Panc1 (cell line): Measurements from ENCODE around the gene ACTBL2. TPM values are rescaled to one million over a fixed set of nuclear protein-coding genes. Genes with fewer than 3 reads are reported as not detected.

ENCODE experiments used
- ATAC-seq: fragments of 200-7000 bp; cut with Tn5 transposase; 2 replicates; pipeline ENCODE4 v1.9.1; 2020; ENCODE audit warnings: mild to moderate bottlenecking, moderate library complexity
- BruUV-seq: library from RNA; stranded (reverse); fragments of 400-500 nt; replicated peaks from 2 replicates; lab custom pipeline; 2021; lab: Mats Ljungman, UMichigan
- CTCF ChIA-PET: fragments of 300-600 bp; sonication (Branson Sonifier 250); formaldehyde crosslinking; loops from one replicate; lab custom pipeline; 2022; ENCODE audit warnings: antibody characterized with exemption; lab: Charles Lee
- POLR2A ChIA-PET: fragments of 300-600 bp; sonication (Branson Sonifier 250); formaldehyde crosslinking; loops from one replicate; lab custom pipeline; 2022; ENCODE audit warnings: antibody characterized with exemption; lab: Charles Lee
- DNase-seq: peaks from one replicate; pipeline ENCODE4 v3.0.0-alpha.2; 2010; ENCODE audit warnings: low read depth, low spot score
- H3K27ac ChIP-seq: 2 replicates; pipeline ENCODE4 v1.5.1; 2011; ENCODE audit warnings: mild to moderate bottlenecking, low read length, inconsistent platforms
- H3K27me3 ChIP-seq: fragments of 200-500 bp; sonication (Bioruptor generic); 2 replicates; pipeline ENCODE4 v1.6.0; 2014; ENCODE audit warnings: low read length, inconsistent platforms; ENCODE audit not compliant: control insufficient read depth, insufficient read depth
- H3K36me3 ChIP-seq: fragments of 200-500 bp; sonication (Bioruptor generic); 2 replicates; pipeline ENCODE4 v1.5.1; 2014; ENCODE audit warnings: inconsistent platforms, mild to moderate bottlenecking, low read length, moderate library complexity; ENCODE audit not compliant: control insufficient read depth, insufficient read depth
- H3K4me1 ChIP-seq: 2 replicates; pipeline ENCODE4 v1.5.1; 2011; ENCODE audit warnings: inconsistent platforms, mild to moderate bottlenecking, low read length, moderate library complexity; ENCODE audit not compliant: control insufficient read depth, insufficient read depth
- H3K4me3 ChIP-seq, 2 experiments: 2 replicates each; pipeline ENCODE4 v1.5.1; 2011 to 2012; ENCODE audit warnings: low read depth in 2 of 2, low read length in 2 of 2, mild to moderate bottlenecking in 2 of 2, inconsistent platforms in 1 of 2, moderate library complexity in 1 of 2
- H3K9me3 ChIP-seq: fragments of 200-500 bp; sonication (Bioruptor generic); 2 replicates; pipeline ENCODE4 v1.5.1; 2014; ENCODE audit warnings: low read depth, mild to moderate bottlenecking, inconsistent platforms, low read length, moderate library complexity; ENCODE audit not compliant: control insufficient read depth, insufficient read depth
- CTCF ChIP-seq: fragments of 450-650 bp; IDR thresholded peaks from 2 replicates; pipeline ENCODE4 v1.5.1; 2017; ENCODE audit warnings: mild to moderate bottlenecking
- REST ChIP-seq, 2 experiments: IDR thresholded peaks; 2 replicates each; pipeline ENCODE4 v1.6.1; 2011 to 2012; ENCODE audit warnings: low read depth in 2 of 2, control low read depth in 1 of 2, low read length in 1 of 2, mild to moderate bottlenecking in 1 of 2, moderate library complexity in 1 of 2; ENCODE audit not compliant: insufficient read depth in 1 of 2
- SIN3A ChIP-seq: IDR thresholded peaks from 2 replicates; pipeline ENCODE4 v1.6.1; 2012; ENCODE audit warnings: low read depth, mild to moderate bottlenecking, low read length, moderate library complexity, borderline replicate concordance; ENCODE audit not compliant: insufficient read depth
- in situ Hi-C: cut with HindIII; loops from 2 replicates; pipeline ENCODE4 v1.10.0; 2016; ENCODE audit warnings: low sequenced_read_pairs, low pct_unique_long_range_greater_than_20kb
- intact Hi-C: fragments of 100-400 bp; cut with micrococcal nuclease; formaldehyde crosslinking; loops from one replicate; pipeline ENCODE4 v1.10.0; 2022; ENCODE audit not compliant: unreplicated experiment
- total RNA-seq: library from RNA; stranded (reverse); gene quantifications from one replicate; pipeline ENCODE4 v1.2.1, GENCODE V29; 2021; ENCODE audit not compliant: unreplicated experiment

ACTBL2 gene
- total RNA-seq, 1 experiment from 2014 or later = not detected

GRCh38 chr5:57431759-57432158 lies 50.9 kb downstream of the ACTBL2 start:
- no peak for ATAC-seq
- intact Hi-C loops (no loop called here), in situ Hi-C loops (no loop called here)
- H3K27ac ChIP-seq = peak overlapping the region; percentile 59; the same call in 1 of the 2 replicates
- H3K36me3 ChIP-seq = no peaks in the 10 kb centered on the region
- DNase-seq = no peak
- no TSS peak for BruUV-seq
- H3K4me1 ChIP-seq = peaks cover 11% of the 10 kb centered on the region; the same call in 1 of the 2 replicates
- H3K9me3 ChIP-seq = no peaks in the 10 kb centered on the region; the same call in 1 of the 2 replicates
- ChIA-PET POLR2A (no interaction called here), CTCF (no interaction called here)
- H3K4me3 ChIP-seq = no peak overlapping the region
- TF ChIP-seq CTCF = no peak
- no peak for TF ChIP-seq SIN3A
- no peak for TF ChIP-seq REST (IDR thresholded peaks at IDR 0.05; ENCODE audit: insufficient read depth in 1 of 2, low read depth in 2 of 2, low read length in 1 of 2)
- no peaks in the 10 kb centered on the region for H3K27me3 ChIP-seq
